ENCODE measurements around the gene UNG.

Gene UNG

GRCh38 chr12:109057376-109057775 lies 40.0 kb upstream of the UNG start:
- H3K4me1 ChIP-seq (ENCODE audit: control insufficient read depth in 2 of 2, insufficient read depth in 2 of 2, low read length in 2 of 2): peaks cover 0 to 5% of the 10 kb centered on the region in 2 donors
- peaks cover 2 to 15% of the 10 kb centered on the region in 2 donors for H3K36me3 ChIP-seq (ENCODE audit: control insufficient read depth in 2 of 2, insufficient read depth in 2 of 2, low read length in 2 of 2)
- H3K4me3 ChIP-seq (ENCODE audit: low read length in 2 of 2): no peak overlapping the region
- no peaks in the 10 kb centered on the region for H3K27me3 ChIP-seq (ENCODE audit: control insufficient read depth in 2 of 2, insufficient read depth in 2 of 2, low read length in 2 of 2)
- no peak overlapping the region for H3K27ac ChIP-seq (ENCODE audit: low read depth in 2 of 2, low read length in 2 of 2)
- H3K9ac ChIP-seq (ENCODE audit: low read depth in 1 of 2, low read length in 2 of 2): no peak overlapping the region
- no peaks in the 10 kb centered on the region for H3K9me3 ChIP-seq (ENCODE audit: control insufficient read depth in 2 of 2, low read length in 2 of 2)

GRCh38 chr12:109058773-109059172 lies 38.6 kb upstream of the UNG start:
- Histone ChIP-seq H3K9ac (ENCODE audit: low read depth in 1 of 2, low read length in 2 of 2) (no peak overlapping the region), H3K9me3 (ENCODE audit: control insufficient read depth in 2 of 2, low read length in 2 of 2) (no peaks in the 10 kb centered on the region), H3K4me3 (ENCODE audit: low read length in 2 of 2) (no peak overlapping the region), H3K36me3 (ENCODE audit: control insufficient read depth in 2 of 2, insufficient read depth in 2 of 2, low read length in 2 of 2) (peaks cover 4 to 20% of the 10 kb centered on the region in 2 donors), H3K27me3 (ENCODE audit: control insufficient read depth in 2 of 2, insufficient read depth in 2 of 2, low read length in 2 of 2) (no peaks in the 10 kb centered on the region), H3K4me1 (ENCODE audit: control insufficient read depth in 2 of 2, insufficient read depth in 2 of 2, low read length in 2 of 2) (no peaks in the 10 kb centered on the region), H3K27ac (ENCODE audit: low read depth in 2 of 2, low read length in 2 of 2) (no peak overlapping the region)

- Histone ChIP-seq H3K36me3 (ENCODE audit: control insufficient read depth in 2 of 2, insufficient read depth in 2 of 2, low read length in 2 of 2) (peaks cover 13 to 25% of the 10 kb centered on the region in 2 donors), H3K27me3 (ENCODE audit: control insufficient read depth in 2 of 2, insufficient read depth in 2 of 2, low read length in 2 of 2) (no peaks in the 10 kb centered on the region), H3K9ac (ENCODE audit: low read depth in 1 of 2, low read length in 2 of 2) (no peak overlapping the region), H3K9me3 (ENCODE audit: control insufficient read depth in 2 of 2, low read length in 2 of 2) (no peaks in the 10 kb centered on the region), H3K4me3 (ENCODE audit: low read length in 2 of 2) (no peak overlapping the region), H3K4me1 (ENCODE audit: control insufficient read depth in 2 of 2, insufficient read depth in 2 of 2, low read length in 2 of 2) (peaks cover 13 to 21% of the 10 kb centered on the region in 2 donors), H3K27ac (ENCODE audit: low read depth in 2 of 2, low read length in 2 of 2) (no peak overlapping the region)
Observed at GRCh38 chr12:109064143-109064542, 33.3 kb upstream of the UNG start.

GRCh38 chr12:109065154-109065852 lies 32.1 kb upstream of the UNG start:
- peak overlapping the region; percentile 16 to 63 for H3K27ac ChIP-seq (ENCODE audit: low read depth in 2 of 2, low read length in 2 of 2)
- peaks cover 11 to 21% of the 10 kb centered on the region in 2 donors for H3K36me3 ChIP-seq (ENCODE audit: control insufficient read depth in 2 of 2, insufficient read depth in 2 of 2, low read length in 2 of 2)
- H3K9ac ChIP-seq (ENCODE audit: low read depth in 1 of 2, low read length in 2 of 2): peak overlapping the region in 1 of 2 donors; percentile 8

GRCh38 chr12:109065853-109066193 lies 31.6 kb upstream of the UNG start:
- Histone ChIP-seq H3K36me3 (ENCODE audit: control insufficient read depth in 2 of 2, insufficient read depth in 2 of 2, low read length in 2 of 2) (peaks cover 11 to 23% of the 10 kb centered on the region in 2 donors), H3K4me1 (ENCODE audit: control insufficient read depth in 2 of 2, insufficient read depth in 2 of 2, low read length in 2 of 2) (peaks cover 17 to 28% of the 10 kb centered on the region in 2 donors), H3K4me3 (ENCODE audit: low read length in 2 of 2) (no peak overlapping the region), H3K9ac (ENCODE audit: low read depth in 1 of 2, low read length in 2 of 2) (peak overlapping the region in 1 of 2 donors; percentile 8), H3K27ac (ENCODE audit: low read depth in 2 of 2, low read length in 2 of 2) (peak overlapping the region in 1 of 2 donors; percentile 63), H3K27me3 (ENCODE audit: control insufficient read depth in 2 of 2, insufficient read depth in 2 of 2, low read length in 2 of 2) (no peaks in the 10 kb centered on the region), H3K9me3 (ENCODE audit: control insufficient read depth in 2 of 2, low read length in 2 of 2) (no peaks in the 10 kb centered on the region)

More at GRCh38 chr12:109065154-109065852, 32.1 kb upstream of the UNG start:
- no peaks in the 10 kb centered on the region for H3K9me3 ChIP-seq (ENCODE audit: control insufficient read depth in 2 of 2, low read length in 2 of 2)
- H3K4me1 ChIP-seq (ENCODE audit: control insufficient read depth in 2 of 2, insufficient read depth in 2 of 2, low read length in 2 of 2): peaks cover 15 to 25% of the 10 kb centered on the region in 2 donors
- H3K27me3 ChIP-seq (ENCODE audit: control insufficient read depth in 2 of 2, insufficient read depth in 2 of 2, low read length in 2 of 2): no peaks in the 10 kb centered on the region
- H3K4me3 ChIP-seq (ENCODE audit: low read length in 2 of 2): no peak overlapping the region

GRCh38 chr12:109069307-109070271 lies 27.8 kb upstream of the UNG start:
- H3K4me1 ChIP-seq (ENCODE audit: control insufficient read depth in 2 of 2, insufficient read depth in 2 of 2, low read length in 2 of 2): peaks cover 17 to 28% of the 10 kb centered on the region in 2 donors
- H3K4me3 ChIP-seq (ENCODE audit: low read length in 2 of 2): peak overlapping the region; percentile 51 to 60
- peak overlapping the region; percentile 83 to 84 for H3K27ac ChIP-seq (ENCODE audit: low read depth in 2 of 2, low read length in 2 of 2)
- no peaks in the 10 kb centered on the region for H3K27me3 ChIP-seq (ENCODE audit: control insufficient read depth in 2 of 2, insufficient read depth in 2 of 2, low read length in 2 of 2)
- H3K36me3 ChIP-seq (ENCODE audit: control insufficient read depth in 2 of 2, insufficient read depth in 2 of 2, low read length in 2 of 2): peaks cover 32 to 47% of the 10 kb centered on the region in 2 donors
- H3K9me3 ChIP-seq (ENCODE audit: control insufficient read depth in 2 of 2, low read length in 2 of 2): no peaks in the 10 kb centered on the region
- peak overlapping the region; percentile 47 to 66 for H3K9ac ChIP-seq (ENCODE audit: low read depth in 1 of 2, low read length in 2 of 2)

- Histone ChIP-seq H3K27me3 (ENCODE audit: control insufficient read depth in 2 of 2, insufficient read depth in 2 of 2, low read length in 2 of 2) (no peaks in the 10 kb centered on the region), H3K36me3 (ENCODE audit: control insufficient read depth in 2 of 2, insufficient read depth in 2 of 2, low read length in 2 of 2) (peaks cover 35 to 39% of the 10 kb centered on the region in 2 donors)
Observed at GRCh38 chr12:109074866-109075265, 22.5 kb upstream of the UNG start.

GRCh38 chr12:109082751-109083150 lies 14.6 kb upstream of the UNG start:
- Histone ChIP-seq H3K9me3 (ENCODE audit: control insufficient read depth in 2 of 2, low read length in 2 of 2) (no peaks in the 10 kb centered on the region), H3K9ac (ENCODE audit: low read depth in 1 of 2, low read length in 2 of 2) (no peak overlapping the region), H3K4me1 (ENCODE audit: control insufficient read depth in 2 of 2, insufficient read depth in 2 of 2, low read length in 2 of 2) (peaks cover 0 to 4% of the 10 kb centered on the region in 2 donors), H3K27me3 (ENCODE audit: control insufficient read depth in 2 of 2, insufficient read depth in 2 of 2, low read length in 2 of 2) (no peaks in the 10 kb centered on the region), H3K36me3 (ENCODE audit: control insufficient read depth in 2 of 2, insufficient read depth in 2 of 2, low read length in 2 of 2) (peaks cover 48 to 62% of the 10 kb centered on the region in 2 donors), H3K4me3 (ENCODE audit: low read length in 2 of 2) (no peak overlapping the region), H3K27ac (ENCODE audit: low read depth in 2 of 2, low read length in 2 of 2) (no peak overlapping the region)

More at GRCh38 chr12:109074866-109075265, 22.5 kb upstream of the UNG start:
- Histone ChIP-seq H3K4me1 (ENCODE audit: control insufficient read depth in 2 of 2, insufficient read depth in 2 of 2, low read length in 2 of 2) (peaks cover 3 to 7% of the 10 kb centered on the region in 2 donors), H3K27ac (ENCODE audit: low read depth in 2 of 2, low read length in 2 of 2) (no peak overlapping the region), H3K4me3 (ENCODE audit: low read length in 2 of 2) (no peak overlapping the region), H3K9me3 (ENCODE audit: control insufficient read depth in 2 of 2, low read length in 2 of 2) (no peaks in the 10 kb centered on the region), H3K9ac (ENCODE audit: low read depth in 1 of 2, low read length in 2 of 2) (no peak overlapping the region)

GRCh38 chr12:109084425-109084824 lies 13.0 kb upstream of the UNG start:
- Histone ChIP-seq H3K9ac (ENCODE audit: low read depth in 1 of 2, low read length in 2 of 2) (no peak overlapping the region), H3K9me3 (ENCODE audit: control insufficient read depth in 2 of 2, low read length in 2 of 2) (no peaks in the 10 kb centered on the region), H3K27ac (ENCODE audit: low read depth in 2 of 2, low read length in 2 of 2) (no peak overlapping the region), H3K4me3 (ENCODE audit: low read length in 2 of 2) (no peak overlapping the region), H3K36me3 (ENCODE audit: control insufficient read depth in 2 of 2, insufficient read depth in 2 of 2, low read length in 2 of 2) (peaks cover 54 to 78% of the 10 kb centered on the region in 2 donors), H3K27me3 (ENCODE audit: control insufficient read depth in 2 of 2, insufficient read depth in 2 of 2, low read length in 2 of 2) (no peaks in the 10 kb centered on the region), H3K4me1 (ENCODE audit: control insufficient read depth in 2 of 2, insufficient read depth in 2 of 2, low read length in 2 of 2) (peaks cover 0 to 4% of the 10 kb centered on the region in 2 donors)

GRCh38 chr12:109085590-109085989 lies 11.8 kb upstream of the UNG start:
- no peak overlapping the region for H3K27ac ChIP-seq (ENCODE audit: low read depth in 2 of 2, low read length in 2 of 2)
- H3K9me3 ChIP-seq (ENCODE audit: control insufficient read depth in 2 of 2, low read length in 2 of 2): no peaks in the 10 kb centered on the region
- H3K27me3 ChIP-seq (ENCODE audit: control insufficient read depth in 2 of 2, insufficient read depth in 2 of 2, low read length in 2 of 2): no peaks in the 10 kb centered on the region
- peaks cover 0 to 4% of the 10 kb centered on the region in 2 donors for H3K4me1 ChIP-seq (ENCODE audit: control insufficient read depth in 2 of 2, insufficient read depth in 2 of 2, low read length in 2 of 2)
- peaks cover 52 to 73% of the 10 kb centered on the region in 2 donors for H3K36me3 ChIP-seq (ENCODE audit: control insufficient read depth in 2 of 2, insufficient read depth in 2 of 2, low read length in 2 of 2)
- H3K9ac ChIP-seq (ENCODE audit: low read depth in 1 of 2, low read length in 2 of 2): no peak overlapping the region
- H3K4me3 ChIP-seq (ENCODE audit: low read length in 2 of 2): no peak overlapping the region

Measured in mucosa of rectum (tissue), 2 donors.